ENCODE data around the gene ACER2. TPM values are rescaled to one million over a fixed set of nuclear protein-coding genes. Genes with fewer than 3 reads are reported as not detected.

The ACER2 gene
- total RNA-seq, 2 donors from 2014 or later, result 3.5 to 5.5 TPM

DNA sequence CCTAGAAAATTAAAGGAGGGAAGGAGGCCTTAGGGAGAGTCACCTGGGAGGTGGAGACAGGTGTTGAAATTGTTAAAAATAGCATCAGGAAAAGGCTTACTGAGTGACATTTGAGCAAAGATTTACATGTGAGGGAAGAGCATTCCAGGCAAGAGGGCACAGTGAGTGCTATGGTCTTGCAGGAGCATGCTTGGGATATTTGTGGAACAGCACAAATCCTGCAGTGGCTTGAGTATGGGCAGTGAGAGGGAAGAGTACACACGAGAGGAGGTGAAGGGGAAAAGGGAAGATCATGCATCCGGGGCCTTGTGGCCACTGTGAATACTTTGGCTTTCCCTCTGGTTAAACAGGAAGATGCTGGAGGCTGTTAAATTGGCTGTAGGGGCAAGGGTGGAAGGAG is 36.6 kb downstream of the ACER2 start:
- Histone ChIP-seq H3K27ac (no peak overlapping the region), H3K27me3 (no peaks in the 10 kb centered on the region), H3K4me1 (no peaks in the 10 kb centered on the region), H3K36me3 (peaks cover 4% of the 10 kb centered on the region), H3K4me3 (no peak overlapping the region), H3K9me3 (no peaks in the 10 kb centered on the region)
- DNase-seq (ENCODE audit: low spot score), result no peak
- TF ChIP-seq, protein P1, sequence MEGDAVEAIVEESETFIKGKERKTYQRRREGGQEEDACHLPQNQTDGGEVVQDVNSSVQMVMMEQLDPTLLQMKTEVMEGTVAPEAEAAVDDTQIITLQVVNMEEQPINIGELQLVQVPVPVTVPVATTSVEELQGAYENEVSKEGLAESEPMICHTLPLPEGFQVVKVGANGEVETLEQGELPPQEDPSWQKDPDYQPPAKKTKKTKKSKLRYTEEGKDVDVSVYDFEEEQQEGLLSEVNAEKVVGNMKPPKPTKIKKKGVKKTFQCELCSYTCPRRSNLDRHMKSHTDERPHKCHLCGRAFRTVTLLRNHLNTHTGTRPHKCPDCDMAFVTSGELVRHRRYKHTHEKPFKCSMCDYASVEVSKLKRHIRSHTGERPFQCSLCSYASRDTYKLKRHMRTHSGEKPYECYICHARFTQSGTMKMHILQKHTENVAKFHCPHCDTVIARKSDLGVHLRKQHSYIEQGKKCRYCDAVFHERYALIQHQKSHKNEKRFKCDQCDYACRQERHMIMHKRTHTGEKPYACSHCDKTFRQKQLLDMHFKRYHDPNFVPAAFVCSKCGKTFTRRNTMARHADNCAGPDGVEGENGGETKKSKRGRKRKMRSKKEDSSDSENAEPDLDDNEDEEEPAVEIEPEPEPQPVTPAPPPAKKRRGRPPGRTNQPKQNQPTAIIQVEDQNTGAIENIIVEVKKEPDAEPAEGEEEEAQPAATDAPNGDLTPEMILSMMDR (IDR thresholded peaks at IDR 0.05), result no peak

GRCh38 chr9:19446361-19446861 is 37.6 kb downstream of the ACER2 start:
- Histone ChIP-seq H3K4me1 (no peaks in the 10 kb centered on the region), H3K9me3 (no peaks in the 10 kb centered on the region), H3K4me3 (no peak overlapping the region), H3K27me3 (no peaks in the 10 kb centered on the region), H3K27ac (no peak overlapping the region), H3K36me3 (peaks cover 4% of the 10 kb centered on the region)
- TF ChIP-seq, protein P1 (IDR thresholded peaks at IDR 0.05), result no peak
- no peak for DNase-seq (ENCODE audit: low spot score)

GRCh38 chr9:19451240-19452087 is 42.7 kb downstream of the ACER2 start:
- H3K4me1 ChIP-seq, result no peaks in the 10 kb centered on the region
- no peaks in the 10 kb centered on the region for H3K27me3 ChIP-seq
- TF ChIP-seq, protein P1 (IDR thresholded peaks at IDR 0.05), result no peak
- no peak for DNase-seq (ENCODE audit: low spot score)
- H3K36me3 ChIP-seq, result no peaks in the 10 kb centered on the region
- H3K4me3 ChIP-seq, result no peak overlapping the region
- H3K27ac ChIP-seq, result no peak overlapping the region
- H3K9me3 ChIP-seq, result no peaks in the 10 kb centered on the region

- Histone ChIP-seq H3K4me1 (peaks cover 0 to 3% of the 10 kb centered on the region in 2 donors), H3K27ac (peak overlapping the region; percentile 19 to 34), H3K4me3 (no peak overlapping the region), H3K27me3 (no peaks in the 10 kb centered on the region), H3K36me3 (no peaks in the 10 kb centered on the region), H3K9me3 (no peaks in the 10 kb centered on the region)
- no peak for DNase-seq (ENCODE audit: low spot score)
- TF ChIP-seq, protein P1 (IDR thresholded peaks at IDR 0.05), result no peak
These were observed 47.6 kb downstream of the ACER2 start for GRCh38 chr9:19456426-19456825.

GRCh38 chr9:19456996-19457692 is 48.3 kb downstream of the ACER2 start:
- Histone ChIP-seq H3K4me1 (peaks cover 0 to 3% of the 10 kb centered on the region in 2 donors), H3K27me3 (no peaks in the 10 kb centered on the region), H3K4me3 (peak overlapping the region in 1 of 2 donors; percentile 28), H3K36me3 (no peaks in the 10 kb centered on the region), H3K27ac (peak overlapping the region; percentile 19 to 34), H3K9me3 (no peaks in the 10 kb centered on the region)
- peak; percentile 79 for DNase-seq (ENCODE audit: low spot score)
- TF ChIP-seq, protein P1 (IDR thresholded peaks at IDR 0.05), result peak; percentile 88 to 97
